Mesendoderm (in vitro differentiated cells): Measurements from ENCODE around the gene PRSS16.
A peak's percentile ranks its signal among the peaks of the same experiment; 100 is the strongest.

Experiments used
- DNase-seq: peaks from one replicate; pipeline ENCODE4 v3.0.0; 2013
- H2AK5ac ChIP-seq: 2 replicates; pipeline ENCODE4 v1.6.1; 2013; ENCODE audit warnings: low read length, inconsistent platforms
- H2BK120ac ChIP-seq: 2 replicates; pipeline ENCODE4 v1.6.1; 2013; ENCODE audit warnings: low read depth, mild to moderate bottlenecking, low read length, moderate library complexity, mixed read lengths
- H2BK15ac ChIP-seq: replicated peaks from 2 replicates; pipeline ENCODE4 v1.6.1; 2013; ENCODE audit warnings: low read depth, mild to moderate bottlenecking, moderate library complexity
- H2BK5ac ChIP-seq: 2 replicates; pipeline ENCODE4 v1.6.1; 2013; ENCODE audit warnings: low read length, inconsistent platforms
- H3K18ac ChIP-seq: 2 replicates; pipeline ENCODE4 v1.6.1; 2013; ENCODE audit warnings: mild to moderate bottlenecking, low read length, mixed read lengths
- H3K23ac ChIP-seq: one replicate; pipeline ENCODE4 v1.6.1; 2013; ENCODE audit warnings: low read length
- H3K27ac ChIP-seq: 2 replicates; pipeline ENCODE4 v1.5.1; 2013; ENCODE audit warnings: low read depth, mild to moderate bottlenecking, inconsistent platforms, low read length, moderate library complexity
- H3K27me3 ChIP-seq: 2 replicates; pipeline ENCODE4 v1.6.1; 2013; ENCODE audit warnings: low read length, control low read depth, mild to moderate bottlenecking, inconsistent platforms; ENCODE audit not compliant: insufficient read depth, poor library complexity
- H3K36me3 ChIP-seq: 2 replicates; pipeline ENCODE4 v1.6.1; 2013; ENCODE audit warnings: low read length, inconsistent platforms; ENCODE audit not compliant: control insufficient read depth, insufficient read depth
- H3K4ac ChIP-seq: one replicate; pipeline ENCODE4 v1.6.1; 2013; ENCODE audit warnings: low read depth, mild to moderate bottlenecking, low read length, moderate library complexity
- H3K4me1 ChIP-seq: 2 replicates; pipeline ENCODE4 v1.6.1; 2013; ENCODE audit warnings: low read depth, low read length, inconsistent platforms; ENCODE audit not compliant: control insufficient read depth
- H3K4me2 ChIP-seq: 2 replicates; pipeline ENCODE4 v1.6.1; 2013; ENCODE audit warnings: low read length
- H3K4me3 ChIP-seq: 2 replicates; pipeline ENCODE4 v1.5.1; 2013; ENCODE audit warnings: mild to moderate bottlenecking, low read length
- H3K56ac ChIP-seq: one replicate; pipeline ENCODE4 v1.6.1; 2013; ENCODE audit warnings: low read length
- H3K79me1 ChIP-seq: 2 replicates; pipeline ENCODE4 v1.6.1; 2013; ENCODE audit warnings: low read length, inconsistent platforms
- H3K79me2 ChIP-seq: 2 replicates; pipeline ENCODE4 v1.6.1; 2013; ENCODE audit warnings: mild to moderate bottlenecking, low read length; ENCODE audit not compliant: control insufficient read depth, insufficient read depth
- H3K9ac ChIP-seq: 2 replicates; pipeline ENCODE4 v1.6.1; 2013; ENCODE audit warnings: low read length, inconsistent platforms
- H4K5ac ChIP-seq: one replicate; pipeline ENCODE4 v1.6.1; 2013; ENCODE audit warnings: low read length
- H4K8ac ChIP-seq: one replicate; pipeline ENCODE4 v1.6.1; 2013; ENCODE audit warnings: low read depth, mild to moderate bottlenecking, control low read depth, low read length, moderate library complexity
- WGBS: extraction: QIAGEN DNeasy Blood & Tissue Kit; methylation state at CpG from one replicate; pipeline ENCODE4 v1.1.7; 2013; ENCODE audit warnings: low lambda C conversion rate, missing lambda C conversion rate; ENCODE audit not compliant: insufficient coverage; ENCODE audit errors: extremely low coverage; 5-methylcytosine and 5-hydroxymethylcytosine counted together

PRSS16 gene

GRCh38 chr6:27224729-27225128 is 22.8 kb upstream of the PRSS16 start:
- Histone ChIP-seq H3K9ac (no peak overlapping the region), H2AK5ac (no peak overlapping the region), H3K4ac (no peak overlapping the region), H4K8ac (no peak overlapping the region), H3K27me3 (no peaks in the 10 kb centered on the region), H3K4me2 (no peak overlapping the region), H3K79me1 (no peaks in the 10 kb centered on the region), H4K5ac (no peak overlapping the region), H3K79me2 (no peaks in the 10 kb centered on the region), H2BK120ac (no peak overlapping the region), H3K36me3 (no peaks in the 10 kb centered on the region), H3K4me1 (no peaks in the 10 kb centered on the region), H3K27ac (no peak overlapping the region), H3K4me3 (no peak overlapping the region), H2BK15ac (no peak overlapping the region), H2BK5ac (no peak overlapping the region), H3K23ac (no peak overlapping the region), H3K18ac (no peak overlapping the region), H3K56ac (no peak overlapping the region)
- DNase-seq: no peak
- no CpG with 5 or more reads among the region's 4 CpGs for WGBS

DNA sequence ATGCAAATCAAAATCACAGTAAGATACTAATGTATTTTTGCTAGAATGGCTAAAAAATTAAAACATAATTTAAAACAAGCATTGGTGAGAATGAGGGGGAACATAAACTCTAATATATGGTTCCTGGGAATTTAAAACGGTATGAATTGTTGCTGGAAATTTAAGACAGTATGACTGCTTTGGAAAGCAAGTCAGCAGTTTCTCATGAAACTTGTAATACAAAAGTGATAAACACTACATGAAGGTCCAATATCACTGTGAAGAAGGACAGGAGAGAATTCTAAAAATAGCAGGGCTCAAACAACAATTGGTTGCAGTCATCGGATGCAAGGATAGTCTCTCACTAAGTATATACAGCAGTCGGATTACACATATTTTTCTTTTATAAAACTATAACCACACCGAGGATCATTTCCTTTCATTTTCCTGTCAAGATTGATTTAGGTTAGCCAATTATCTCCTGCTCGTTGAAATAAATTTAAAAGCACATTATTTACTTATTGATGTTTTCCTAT is 18.5 kb upstream of the PRSS16 start:
- Histone ChIP-seq H4K8ac (no peak overlapping the region), H3K27me3 (no peaks in the 10 kb centered on the region), H2BK120ac (no peak overlapping the region), H3K79me2 (no peaks in the 10 kb centered on the region), H4K5ac (no peak overlapping the region), H3K18ac (no peak overlapping the region), H3K79me1 (no peaks in the 10 kb centered on the region), H3K36me3 (no peaks in the 10 kb centered on the region), H3K9ac (no peak overlapping the region), H2AK5ac (no peak overlapping the region), H3K4me3 (no peak overlapping the region), H3K56ac (no peak overlapping the region), H2BK15ac (no peak overlapping the region), H3K4ac (no peak overlapping the region), H3K27ac (no peak overlapping the region), H2BK5ac (no peak overlapping the region), H3K23ac (no peak overlapping the region), H3K4me2 (no peak overlapping the region), H3K4me1 (no peaks in the 10 kb centered on the region)
- no peak for DNase-seq
- WGBS: no CpG with 5 or more reads among the region's 5 CpGs

DNA sequence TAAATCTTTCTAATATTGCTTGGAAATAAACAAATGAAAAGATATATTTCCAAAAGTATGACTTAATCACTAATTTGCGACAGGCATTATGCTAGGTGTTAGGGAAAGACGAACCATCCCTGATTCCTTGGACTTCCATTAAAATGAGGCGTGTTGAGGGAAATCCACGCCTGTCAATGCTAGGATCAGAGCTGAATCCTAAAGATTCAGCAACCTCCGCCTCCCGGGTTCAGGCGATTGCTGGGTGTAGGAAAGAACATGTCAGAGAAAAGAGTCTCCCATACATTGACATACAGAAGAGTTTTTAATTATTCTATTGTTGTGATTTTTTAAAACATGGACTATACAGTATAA is 16.8 kb upstream of the PRSS16 start:
- no peaks in the 10 kb centered on the region for H3K36me3 ChIP-seq
- H3K23ac ChIP-seq: no peak overlapping the region
- H3K4me3 ChIP-seq: peak overlapping the region; percentile 54
- no peaks in the 10 kb centered on the region for H3K4me1 ChIP-seq
- H3K9ac ChIP-seq: peak overlapping the region; percentile 40
- no peak overlapping the region for H3K4ac ChIP-seq
- H3K18ac ChIP-seq: no peak overlapping the region
- H3K27me3 ChIP-seq: no peaks in the 10 kb centered on the region
- H2BK5ac ChIP-seq: no peak overlapping the region
- WGBS: no CpG with 5 or more reads among the region's 7 CpGs
- H4K8ac ChIP-seq: no peak overlapping the region
- H3K79me2 ChIP-seq: no peaks in the 10 kb centered on the region
- H3K4me2 ChIP-seq: peak overlapping the region; percentile 66
- no peaks in the 10 kb centered on the region for H3K79me1 ChIP-seq
- H2BK15ac ChIP-seq: no peak overlapping the region
- H3K27ac ChIP-seq: no peak overlapping the region
- no peak overlapping the region for H2AK5ac ChIP-seq
- H2BK120ac ChIP-seq: no peak overlapping the region
- no peak overlapping the region for H4K5ac ChIP-seq
- no peak overlapping the region for H3K56ac ChIP-seq
- peak; percentile 66 for DNase-seq

DNA sequence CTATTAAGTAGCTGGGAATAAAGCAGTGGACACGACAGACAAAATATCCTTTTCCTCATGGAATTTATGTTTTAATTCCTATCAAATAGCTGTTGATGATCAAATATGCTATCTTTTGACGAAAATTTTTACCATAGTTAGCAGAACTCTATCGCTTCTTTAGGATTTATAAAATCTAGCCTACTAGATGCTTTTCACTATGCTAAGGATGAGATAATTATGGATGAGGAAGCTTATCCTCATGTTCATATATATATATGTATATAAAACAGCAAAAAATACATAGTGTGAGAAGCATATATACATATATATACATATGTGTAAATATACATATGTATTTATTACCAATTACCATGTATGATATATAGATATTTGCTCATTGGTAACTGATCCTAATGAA is 12.9 kb upstream of the PRSS16 start:
- no peak overlapping the region for H3K56ac ChIP-seq
- DNase-seq: no peak
- no peak overlapping the region for H3K27ac ChIP-seq
- no peaks in the 10 kb centered on the region for H3K36me3 ChIP-seq
- H3K79me2 ChIP-seq: no peaks in the 10 kb centered on the region
- no peak overlapping the region for H3K18ac ChIP-seq
- no peak overlapping the region for H3K4me3 ChIP-seq
- no peak overlapping the region for H3K4me2 ChIP-seq
- no peaks in the 10 kb centered on the region for H3K4me1 ChIP-seq
- no peak overlapping the region for H3K23ac ChIP-seq
- no peak overlapping the region for H3K9ac ChIP-seq
- no peak overlapping the region for H2AK5ac ChIP-seq
- no peak overlapping the region for H2BK15ac ChIP-seq
- H3K79me1 ChIP-seq: no peaks in the 10 kb centered on the region
- H2BK120ac ChIP-seq: no peak overlapping the region
- H4K8ac ChIP-seq: no peak overlapping the region
- no peak overlapping the region for H4K5ac ChIP-seq
- H3K27me3 ChIP-seq: no peaks in the 10 kb centered on the region
- H3K4ac ChIP-seq: no peak overlapping the region
- no CpG with 5 or more reads among the region's 3 CpGs for whole genome bisulfite sequencing
- no peak overlapping the region for H2BK5ac ChIP-seq

- Histone ChIP-seq H3K27ac (no peak overlapping the region), H2BK15ac (no peak overlapping the region), H3K79me1 (no peaks in the 10 kb centered on the region), H3K9ac (peak overlapping the region; percentile 67), H3K4me2 (peak overlapping the region; percentile 89), H4K5ac (no peak overlapping the region), H3K36me3 (no peaks in the 10 kb centered on the region), H3K18ac (no peak overlapping the region), H3K4me3 (peak overlapping the region; percentile 2), H2BK120ac (no peak overlapping the region), H4K8ac (no peak overlapping the region), H2BK5ac (no peak overlapping the region), H3K4ac (no peak overlapping the region), H3K79me2 (no peaks in the 10 kb centered on the region), H3K4me1 (no peaks in the 10 kb centered on the region), H2AK5ac (no peak overlapping the region), H3K23ac (no peak overlapping the region), H3K56ac (peak overlapping the region; percentile 88), H3K27me3 (no peaks in the 10 kb centered on the region)
- peak; percentile 92 for DNase-seq
- no CpG with 5 or more reads among the region's 20 CpGs for WGBS
Measured at GRCh38 chr6:27237089-27237803, 10.3 kb upstream of the PRSS16 start.
